Hair follicle dermal papilla cell (primary cell): Measurements from ENCODE around the gene IFIT1B. TPM values are rescaled to one million over a fixed set of nuclear protein-coding genes. Genes with fewer than 3 reads are reported as not detected.

Source experiments
- total RNA-seq: library from RNA; depleted of rRNA; stranded (reverse); fragments of >200 nt; gene quantifications from 2 replicates; pipeline ENCODE4 v1.2.3, GENCODE V29; 2012

The IFIT1B gene
- under 0.01 TPM in 1 of 2 replicates, not detected in the other for total RNA-seq

GRCh38 chr10:89377705-89378637, at the start of gene IFIT1B:
Gene IFIT1B (plus strand): TSS chr10:89378056. CDS start chr10:89378136, 80 bp downstream.

GRCh38 chr10:89391907-89392756, 14.3 kb downstream of the IFIT1B start, which contains the start of gene IFIT1:
Gene IFIT1 (plus strand): TSS chr10:89392623. CDS start chr10:89392713, 90 bp downstream.

GRCh38 chr10:89414146-89414878, 36.5 kb downstream of the IFIT1B start, which contains the start of gene IFIT5:
Gene IFIT5 (plus strand): TSS chr10:89414568. CDS start chr10:89414799, 231 bp downstream.

Other genes starting within 250 kb of the IFIT1B start
- 48.0 and 83.4 TPM in 2 replicates for gene CH25H, start 170.7 kb upstream of the IFIT1B start, total RNA-seq
- gene LIPA, start 126.3 kb upstream of the IFIT1B start, total RNA-seq: 94.3 and 121 TPM in 2 replicates
- gene IFIT2, start 76.0 kb upstream of the IFIT1B start, total RNA-seq: 10.9 and 11.9 TPM in 2 replicates
- 59.5 and 59.7 TPM in 2 replicates for gene IFIT3, start 50.1 kb upstream of the IFIT1B start, total RNA-seq
- 35.3 and 36.5 TPM in 2 replicates for gene IFIT1, start 14.6 kb downstream of the IFIT1B start, total RNA-seq
- 50.6 and 54.8 TPM in 2 replicates for gene IFIT5, start 36.5 kb downstream of the IFIT1B start, total RNA-seq
- gene SLC16A12, start 157.5 kb downstream of the IFIT1B start, total RNA-seq: not detected in 2 replicates